Cardiac ventricle fibroblast (primary cell): ENCODE measurements around the gene RAG1. TPM values are rescaled to one million over a fixed set of nuclear protein-coding genes. Genes with fewer than 3 reads are reported as not detected.

Experiments
- total RNA-seq: library from RNA; depleted of rRNA; stranded (reverse); fragments of >200 nt; gene quantifications from 2 replicates; pipeline ENCODE4 v1.2.3, GENCODE V29; 2015

Gene RAG1
- total RNA-seq, result 0.05 and 0.25 TPM in 2 replicates

GRCh38 chr11:36567694-36568093 lies at the start of gene RAG1:
RAG1 (plus strand) TSS chr11:36568007; CDS start chr11:36573305, 5,298 bp downstream.

DNA sequence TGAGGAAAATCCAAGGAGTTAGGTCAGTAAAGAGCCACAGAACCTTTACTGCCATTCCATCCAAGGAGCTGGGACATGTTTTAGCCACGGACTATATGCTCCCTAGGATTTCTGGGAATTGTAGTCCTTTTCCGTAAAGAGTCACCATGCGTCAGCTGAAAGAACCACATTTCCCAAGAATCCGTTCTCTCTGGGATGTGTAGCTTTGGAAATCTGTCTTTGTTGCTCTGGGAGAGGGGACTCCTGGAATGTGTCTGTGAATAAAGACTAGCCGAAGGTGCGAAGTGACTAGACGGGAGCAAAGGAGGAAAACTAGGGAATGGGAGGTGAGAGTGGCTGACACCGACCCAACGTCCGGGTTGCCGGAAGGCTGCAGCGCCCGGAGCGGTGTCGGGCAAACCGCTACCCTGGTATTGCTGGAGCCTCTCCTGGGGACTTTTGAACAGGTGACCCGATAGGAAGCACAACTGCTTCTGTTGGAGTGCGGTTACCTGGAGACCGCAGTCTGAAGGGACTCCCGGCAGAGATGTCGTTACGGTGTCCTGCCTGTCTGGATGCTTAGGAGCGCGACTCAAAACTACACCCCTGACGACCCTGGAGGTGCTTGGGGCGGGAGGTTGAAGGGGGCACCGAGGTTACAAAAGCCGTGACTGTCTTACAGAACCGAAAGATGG lies 26.6 kb downstream of the RAG1 start, which contains the start of gene IFTAP:
Gene IFTAP (plus strand): TSS at position 187 of the 674 bp plus-strand sequence. CDS start 15,602 bp downstream, outside the sequence.

GRCh38 chr11:36598051-36598450 lies 30.2 kb downstream of the RAG1 start, which contains the start of gene RAG2:
RAG2 (minus strand) TSS chr11:36598236; CDS start chr11:36594168, 4,068 bp downstream.

Other genes starting within 250 kb of the RAG1 start
- gene TRAF6, start 57.7 kb upstream of the RAG1 start, total RNA-seq, result 5.2 and 5.7 TPM in 2 replicates
- gene IFTAP, start 26.5 kb downstream of the RAG1 start, total RNA-seq, result 18.2 and 19.8 TPM in 2 replicates
- gene RAG2, start 30.2 kb downstream of the RAG1 start, total RNA-seq, result not detected in 2 replicates